ENCODE data around the gene SRP9. TPM values are rescaled to one million over a fixed set of nuclear protein-coding genes. Genes with fewer than 3 reads are reported as not detected.

Gene SRP9
- total RNA-seq, 1 donor from 2014 or later: 221 TPM

DNA sequence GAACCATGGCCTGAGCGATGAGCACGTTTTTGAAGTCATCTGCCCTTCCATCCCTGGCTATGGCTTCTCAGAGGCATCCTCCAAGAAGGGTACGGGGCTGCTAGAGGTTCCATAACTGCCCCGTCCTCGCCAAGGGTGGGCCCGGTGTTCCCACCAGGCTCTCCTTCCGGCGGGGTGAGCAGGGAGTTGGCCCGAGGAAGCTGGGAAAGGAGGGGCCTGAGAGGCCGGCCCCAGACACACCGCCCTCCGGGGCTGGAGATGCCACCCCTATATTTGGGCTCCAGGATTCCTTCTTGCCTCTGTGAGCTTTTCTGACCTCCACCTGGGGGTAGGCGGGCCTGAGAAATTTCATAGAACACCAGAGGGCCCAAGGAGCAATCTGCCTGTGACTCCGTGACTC lies 61.2 kb downstream of the SRP9 start:
- DNase-seq (ENCODE audit: extremely low spot score, unreplicated experiment): no peak
- Mint-ChIP-seq H3K4me3 (ENCODE audit: unreplicated experiment) (no peak overlapping the region), H3K36me3 (ENCODE audit: unreplicated experiment) (peaks cover 3% of the 10 kb centered on the region), H3K4me1 (ENCODE audit: unreplicated experiment) (peaks cover 13% of the 10 kb centered on the region), H3K27ac (ENCODE audit: unreplicated experiment) (no peak overlapping the region), H3K27me3 (ENCODE audit: unreplicated experiment) (no peaks in the 10 kb centered on the region), H3K9me3 (ENCODE audit: unreplicated experiment) (no peaks in the 10 kb centered on the region)
- TF ChIP-seq, protein P1, sequence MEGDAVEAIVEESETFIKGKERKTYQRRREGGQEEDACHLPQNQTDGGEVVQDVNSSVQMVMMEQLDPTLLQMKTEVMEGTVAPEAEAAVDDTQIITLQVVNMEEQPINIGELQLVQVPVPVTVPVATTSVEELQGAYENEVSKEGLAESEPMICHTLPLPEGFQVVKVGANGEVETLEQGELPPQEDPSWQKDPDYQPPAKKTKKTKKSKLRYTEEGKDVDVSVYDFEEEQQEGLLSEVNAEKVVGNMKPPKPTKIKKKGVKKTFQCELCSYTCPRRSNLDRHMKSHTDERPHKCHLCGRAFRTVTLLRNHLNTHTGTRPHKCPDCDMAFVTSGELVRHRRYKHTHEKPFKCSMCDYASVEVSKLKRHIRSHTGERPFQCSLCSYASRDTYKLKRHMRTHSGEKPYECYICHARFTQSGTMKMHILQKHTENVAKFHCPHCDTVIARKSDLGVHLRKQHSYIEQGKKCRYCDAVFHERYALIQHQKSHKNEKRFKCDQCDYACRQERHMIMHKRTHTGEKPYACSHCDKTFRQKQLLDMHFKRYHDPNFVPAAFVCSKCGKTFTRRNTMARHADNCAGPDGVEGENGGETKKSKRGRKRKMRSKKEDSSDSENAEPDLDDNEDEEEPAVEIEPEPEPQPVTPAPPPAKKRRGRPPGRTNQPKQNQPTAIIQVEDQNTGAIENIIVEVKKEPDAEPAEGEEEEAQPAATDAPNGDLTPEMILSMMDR (IDR thresholded peaks at IDR 0.05): no peak

Other genes starting within 250 kb of the SRP9 start
- gene ENAH, start 124.7 kb upstream of the SRP9 start, total RNA-seq: 232 and 233 TPM in 2 replicates
- gene EPHX1, start 32.3 kb downstream of the SRP9 start, total RNA-seq: 30.3 and 32.3 TPM in 2 replicates
- gene TMEM63A, start 104.6 kb downstream of the SRP9 start, total RNA-seq: 50.8 and 54.8 TPM in 2 replicates
- gene LEFTY1, start 111.3 kb downstream of the SRP9 start, total RNA-seq: 0.24 and 0.40 TPM in 2 replicates
- gene PYCR2, start 146.4 kb downstream of the SRP9 start, total RNA-seq: 59.3 and 60.3 TPM in 2 replicates
- 0.43 TPM in 1 of 2 replicates, not detected in the other for gene LEFTY2, start 163.4 kb downstream of the SRP9 start, total RNA-seq
- 20.0 and 20.7 TPM in 2 replicates for gene SDE2, start 221.5 kb downstream of the SRP9 start, total RNA-seq

Measured in osteocyte (in vitro differentiated cells).